ENCODE results near the gene MACF1.

DNA sequence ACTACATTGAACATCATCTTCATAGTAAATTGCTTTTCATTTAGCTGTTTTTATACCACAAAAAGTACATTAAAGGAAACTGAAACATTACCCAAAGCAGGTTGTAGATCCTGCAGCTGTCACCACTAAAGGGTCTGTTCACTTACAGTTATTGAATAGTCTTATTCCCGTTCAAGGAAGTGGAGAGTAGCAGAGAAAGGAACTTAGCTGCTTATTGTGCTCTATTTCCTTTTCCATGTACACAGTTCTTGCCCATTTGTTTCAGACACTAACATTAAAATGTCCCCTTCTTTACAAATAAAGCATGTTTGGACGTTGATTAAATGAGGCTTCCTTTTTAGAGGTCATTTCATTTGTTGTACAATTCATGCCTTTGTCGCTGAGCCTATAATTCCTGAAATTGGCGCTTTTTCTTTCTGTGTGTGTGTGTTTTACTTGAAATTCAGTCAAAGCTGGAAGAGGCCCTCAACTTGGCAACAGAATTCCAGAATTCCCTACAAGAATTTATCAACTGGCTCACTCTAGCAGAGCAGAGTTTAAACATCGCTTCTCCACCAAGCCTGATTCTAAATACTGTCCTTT lies 242.6 kb downstream of the MACF1 start:
- TF ChIP-seq, protein P1, sequence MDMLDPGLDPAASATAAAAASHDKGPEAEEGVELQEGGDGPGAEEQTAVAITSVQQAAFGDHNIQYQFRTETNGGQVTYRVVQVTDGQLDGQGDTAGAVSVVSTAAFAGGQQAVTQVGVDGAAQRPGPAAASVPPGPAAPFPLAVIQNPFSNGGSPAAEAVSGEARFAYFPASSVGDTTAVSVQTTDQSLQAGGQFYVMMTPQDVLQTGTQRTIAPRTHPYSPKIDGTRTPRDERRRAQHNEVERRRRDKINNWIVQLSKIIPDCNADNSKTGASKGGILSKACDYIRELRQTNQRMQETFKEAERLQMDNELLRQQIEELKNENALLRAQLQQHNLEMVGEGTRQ (IDR thresholded peaks at IDR 0.05; ENCODE audit: borderline replicate concordance, low read depth, low read length), result no peak
- TF ChIP-seq SMC3 (IDR thresholded peaks at IDR 0.05; ENCODE audit: low read depth, low read length) (no peak), JUND (IDR thresholded peaks at IDR 0.05) (no peak), CTCF (IDR thresholded peaks at IDR 0.05) (no peak), PBX3 (IDR thresholded peaks at IDR 0.05) (no peak), MXI1 (IDR thresholded peaks at IDR 0.05; ENCODE audit: low read depth, low read length) (no peak), RXRA (IDR thresholded peaks at IDR 0.05; ENCODE audit: borderline replicate concordance, low read depth) (no peak), POLR2AphosphoS5 (IDR thresholded peaks at IDR 0.05; ENCODE audit: low read depth, low read length) (no peak), RCOR1 (IDR thresholded peaks at IDR 0.05; ENCODE audit: low read length) (no peak)
- TF ChIP-seq, protein P2, sequence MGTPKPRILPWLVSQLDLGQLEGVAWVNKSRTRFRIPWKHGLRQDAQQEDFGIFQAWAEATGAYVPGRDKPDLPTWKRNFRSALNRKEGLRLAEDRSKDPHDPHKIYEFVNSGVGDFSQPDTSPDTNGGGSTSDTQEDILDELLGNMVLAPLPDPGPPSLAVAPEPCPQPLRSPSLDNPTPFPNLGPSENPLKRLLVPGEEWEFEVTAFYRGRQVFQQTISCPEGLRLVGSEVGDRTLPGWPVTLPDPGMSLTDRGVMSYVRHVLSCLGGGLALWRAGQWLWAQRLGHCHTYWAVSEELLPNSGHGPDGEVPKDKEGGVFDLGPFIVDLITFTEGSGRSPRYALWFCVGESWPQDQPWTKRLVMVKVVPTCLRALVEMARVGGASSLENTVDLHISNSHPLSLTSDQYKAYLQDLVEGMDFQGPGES (IDR thresholded peaks at IDR 0.05; ENCODE audit: low read depth, low read length), result no peak

Measured in SK-N-SH (cell line).